GM18517 (cell line): Measurements from ENCODE around the gene STK17A.

Source experiments
- ATAC-seq: cut with Tn5 transposase; IDR thresholded peaks from one replicate; pipeline ENCODE4 v1.9.1; 2021; ENCODE audit warnings: mild to moderate bottlenecking, moderate library complexity; ENCODE audit not compliant: unreplicated experiment

Gene STK17A

DNA sequence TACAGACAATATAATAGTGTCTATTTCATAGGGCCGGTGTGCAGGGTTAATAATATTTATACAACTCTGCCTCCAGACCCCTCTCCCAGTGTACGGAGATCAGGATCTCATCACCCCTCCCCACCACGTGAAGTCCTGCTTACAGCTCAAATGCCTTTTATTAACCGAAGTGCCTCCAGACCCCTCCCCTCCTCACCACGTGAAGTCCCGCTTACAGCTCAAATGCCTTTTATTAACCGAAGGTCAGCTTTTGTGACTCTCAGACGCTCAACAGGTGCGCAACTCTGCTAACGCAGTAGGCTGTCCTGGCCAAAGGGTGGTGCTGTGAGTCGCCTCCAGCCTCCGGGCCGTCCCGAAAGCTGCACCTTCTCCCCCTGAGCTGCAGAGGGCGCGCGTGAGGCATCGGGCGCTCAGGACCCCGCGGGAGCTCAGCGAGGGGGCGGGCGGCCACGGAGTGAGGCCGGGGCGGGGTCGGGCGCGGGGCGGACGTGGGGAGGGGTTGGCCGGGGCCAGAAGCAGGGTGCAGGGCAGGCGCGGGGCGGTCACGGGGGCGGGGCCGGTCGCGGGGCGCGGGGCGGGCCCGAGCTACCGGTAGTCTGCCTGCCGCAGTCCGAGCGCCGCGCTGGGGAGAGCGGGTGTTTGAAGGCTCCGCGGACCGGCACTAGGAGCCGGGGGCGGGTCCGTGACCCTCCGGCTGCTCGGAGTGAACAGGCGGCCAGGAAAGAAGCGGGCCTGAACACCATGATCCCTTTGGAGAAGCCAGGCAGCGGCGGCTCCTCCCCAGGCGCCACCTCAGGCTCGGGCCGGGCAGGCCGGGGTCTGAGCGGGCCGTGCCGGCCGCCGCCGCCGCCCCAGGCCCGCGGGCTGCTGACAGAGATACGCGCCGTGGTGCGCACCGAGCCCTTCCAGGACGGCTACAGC, at the start of gene STK17A:
TSS of gene STK17A (plus strand) at position 606 of the 921 bp plus-strand sequence. CDS start at position 742, 136 bp downstream.
- peak; percentile 48 for ATAC-seq

DNA sequence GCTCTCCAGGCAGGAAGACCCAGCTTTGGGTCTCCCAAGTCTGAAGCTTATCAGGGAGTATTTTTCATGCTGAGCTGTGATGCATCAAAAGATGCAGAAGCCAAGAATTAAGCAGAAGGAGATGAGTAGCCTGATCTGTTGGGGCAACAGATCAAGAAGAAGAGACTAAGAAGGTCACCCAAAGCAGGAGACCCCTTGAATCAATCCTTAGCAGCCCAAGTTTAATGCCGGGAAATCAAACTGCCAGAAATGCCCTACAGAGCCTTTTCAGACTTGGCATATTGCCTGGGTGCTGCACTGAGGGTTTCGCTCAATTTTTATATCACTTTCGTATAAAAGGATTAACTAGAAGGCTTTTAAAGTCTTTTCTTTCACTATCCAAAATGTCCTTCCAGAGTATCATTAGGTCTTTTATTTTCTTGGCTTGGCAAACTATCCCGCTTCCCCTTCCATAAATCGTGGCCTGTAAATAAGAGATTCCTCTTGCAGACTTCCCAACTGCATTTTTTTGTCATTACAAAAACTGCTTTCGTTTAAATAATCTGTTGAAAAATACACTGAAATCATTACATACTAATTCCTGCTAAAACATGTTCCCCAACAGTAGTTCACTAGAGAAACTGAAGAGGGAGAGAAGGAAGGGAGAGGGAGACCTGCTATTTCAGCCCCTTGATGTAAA, 49.0 kb upstream of the STK17A start:
- no peak for ATAC-seq

DNA sequence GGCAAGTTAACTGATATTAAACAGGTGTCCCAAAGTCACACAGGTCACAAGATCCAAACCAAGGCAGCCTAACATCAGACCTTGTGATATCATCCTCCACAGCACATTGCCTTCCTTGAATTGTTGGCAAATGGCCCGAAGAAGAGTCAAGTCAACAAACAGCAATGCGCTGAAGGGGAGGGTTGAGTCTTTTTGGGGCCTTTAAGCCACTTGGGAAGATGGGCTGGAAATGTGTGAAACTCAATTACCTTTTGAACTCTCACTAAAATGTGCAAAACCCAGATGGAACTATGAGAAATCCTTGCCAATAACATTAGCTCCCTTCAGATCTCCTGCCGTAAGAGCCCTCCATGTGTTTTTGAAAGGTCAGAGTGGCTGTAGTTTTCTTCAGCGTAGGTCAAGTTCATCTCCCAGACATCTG, 47.9 kb upstream of the STK17A start:
- ATAC-seq, result no peak

DNA sequence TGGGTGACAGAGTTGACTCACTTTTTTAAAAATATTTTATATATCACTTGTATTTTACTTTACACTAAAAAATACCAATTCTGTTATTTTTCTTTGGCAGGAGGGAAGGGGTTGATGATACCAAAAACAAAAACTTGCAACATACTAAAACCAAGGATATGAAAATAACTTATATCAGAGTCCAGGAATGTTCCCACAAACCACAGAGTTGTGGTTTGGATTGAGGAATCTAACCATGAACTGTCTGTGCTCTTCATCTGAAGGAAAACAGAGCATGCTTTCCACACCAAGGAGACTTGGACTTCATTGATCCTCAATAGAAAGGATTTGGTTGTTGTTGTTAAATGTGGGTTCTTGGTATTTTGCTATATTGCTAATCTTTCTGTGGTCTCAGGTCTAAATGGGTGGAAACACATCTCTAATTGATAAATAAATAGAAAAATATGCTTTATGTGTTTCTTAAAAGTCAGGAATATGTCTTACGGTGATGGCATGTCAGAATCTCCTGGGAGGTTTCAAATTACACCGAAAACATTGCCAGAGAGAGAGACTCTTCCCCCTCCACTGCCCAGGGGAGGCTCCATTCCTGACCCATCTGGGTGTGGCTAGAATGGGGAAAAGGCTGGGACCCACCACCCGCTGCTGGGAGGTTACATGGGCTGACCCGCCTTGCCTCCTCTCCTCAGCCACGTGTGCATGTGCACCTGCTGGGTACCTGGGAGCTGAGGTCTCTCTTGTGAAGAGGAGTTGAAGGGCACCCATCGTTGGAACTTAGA, 46.9 kb upstream of the STK17A start:
- no peak for ATAC-seq

DNA sequence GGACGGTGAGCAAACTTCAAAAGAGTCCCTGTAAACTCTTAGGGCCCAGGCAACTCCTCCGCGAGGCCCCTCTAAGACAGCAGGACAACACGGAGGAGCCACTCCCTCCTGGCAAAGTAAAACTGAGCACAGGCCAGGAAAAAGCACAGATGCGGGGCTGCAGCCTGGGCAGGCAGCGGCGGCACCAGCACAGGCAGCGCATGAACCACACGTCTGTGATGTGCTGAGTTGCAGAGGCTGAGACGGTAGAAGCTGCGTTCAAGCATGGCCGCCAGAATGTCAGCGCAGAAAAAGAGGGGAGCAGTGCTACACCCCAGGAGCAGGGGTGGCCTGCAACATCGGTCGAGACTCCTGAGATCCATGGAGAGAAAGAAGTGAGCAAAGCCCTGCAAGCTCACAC, 46.1 kb upstream of the STK17A start:
- ATAC-seq, result no peak

DNA sequence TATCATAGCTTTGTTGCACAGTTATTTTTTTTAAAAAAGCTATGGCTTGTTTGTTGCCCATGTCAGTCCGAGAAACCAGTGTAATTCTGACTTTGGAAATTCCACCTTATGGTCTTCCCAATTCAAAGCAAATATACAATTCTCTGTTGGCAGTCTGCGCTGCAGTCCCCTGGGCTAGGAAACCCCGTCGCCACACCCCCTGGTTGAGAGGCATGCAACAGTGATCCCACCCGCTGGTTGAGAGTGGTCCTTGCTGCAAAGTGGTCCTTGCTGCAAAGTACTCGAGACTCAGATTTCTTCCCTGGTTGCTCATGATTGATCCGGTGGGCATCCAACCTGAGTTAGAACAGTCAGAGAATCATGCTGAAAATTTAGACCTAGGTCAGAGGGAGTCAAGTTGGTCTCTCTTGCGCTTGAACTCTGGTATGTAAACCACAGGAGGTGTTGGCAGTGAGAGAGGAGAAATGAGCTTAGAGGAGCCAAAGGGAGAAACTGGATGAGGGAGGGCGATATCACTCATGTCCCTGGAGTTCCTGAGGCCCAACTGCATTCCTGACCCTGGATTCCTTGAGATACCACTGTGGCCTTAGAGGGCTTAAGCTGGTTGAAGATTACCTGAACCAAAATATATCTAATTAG, 45.0 kb upstream of the STK17A start:
- ATAC-seq, result no peak

DNA sequence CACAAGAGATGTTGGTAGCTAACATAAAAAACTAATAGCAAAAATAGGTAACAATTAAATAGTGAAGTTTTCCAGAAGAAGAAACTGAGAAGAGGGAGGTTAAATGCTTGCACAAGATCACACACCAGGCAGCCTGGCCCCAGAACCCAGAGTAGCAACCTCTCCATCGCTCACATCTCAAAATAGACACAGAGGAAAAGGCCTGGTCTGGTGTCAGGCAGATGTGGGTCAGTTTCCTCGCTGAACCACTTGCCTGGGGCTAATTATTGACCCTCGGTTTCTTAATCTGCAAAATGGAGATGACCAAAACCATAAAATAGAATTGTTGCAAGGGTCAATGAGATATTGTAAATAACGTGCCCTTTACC, 44.5 kb upstream of the STK17A start:
- ATAC-seq, result no peak

DNA sequence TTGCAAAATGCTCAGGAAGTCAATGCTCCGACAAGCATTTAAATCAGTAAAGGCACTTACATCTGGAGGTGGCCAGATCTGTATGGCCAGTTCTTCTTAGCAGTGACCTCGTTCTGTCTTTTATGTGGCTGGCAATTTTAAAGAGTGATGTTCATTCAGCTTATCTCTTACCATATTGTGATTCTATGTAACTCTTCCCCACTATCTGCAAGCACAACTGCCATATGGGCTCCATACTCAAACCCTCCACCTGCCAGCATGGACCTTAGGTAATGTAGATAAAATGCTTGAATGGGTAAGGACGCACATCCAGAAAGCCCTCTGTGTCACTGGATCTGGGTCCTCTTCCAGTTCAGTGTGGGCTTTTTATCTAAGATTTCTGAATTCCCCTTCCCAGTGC, 42.4 kb upstream of the STK17A start:
- no peak for ATAC-seq

DNA sequence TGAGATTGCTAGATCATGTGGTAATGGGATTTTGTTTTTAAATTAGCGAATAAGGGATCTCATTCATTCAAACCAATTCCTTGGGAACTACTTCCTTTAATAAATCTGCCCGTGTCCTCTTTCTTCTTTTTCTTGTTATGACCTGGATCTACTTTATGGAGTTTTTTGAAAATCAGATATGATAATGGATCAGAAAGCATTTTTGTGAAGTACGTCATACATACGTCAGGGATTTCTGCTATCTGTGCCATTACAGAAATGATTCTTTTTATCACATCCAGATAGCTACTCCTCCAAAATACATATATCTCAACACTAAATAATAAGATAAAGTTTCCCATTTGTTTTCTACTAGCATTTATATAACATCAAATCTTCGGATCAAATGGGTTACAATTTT, 40.2 kb upstream of the STK17A start:
- ATAC-seq, result no peak

DNA sequence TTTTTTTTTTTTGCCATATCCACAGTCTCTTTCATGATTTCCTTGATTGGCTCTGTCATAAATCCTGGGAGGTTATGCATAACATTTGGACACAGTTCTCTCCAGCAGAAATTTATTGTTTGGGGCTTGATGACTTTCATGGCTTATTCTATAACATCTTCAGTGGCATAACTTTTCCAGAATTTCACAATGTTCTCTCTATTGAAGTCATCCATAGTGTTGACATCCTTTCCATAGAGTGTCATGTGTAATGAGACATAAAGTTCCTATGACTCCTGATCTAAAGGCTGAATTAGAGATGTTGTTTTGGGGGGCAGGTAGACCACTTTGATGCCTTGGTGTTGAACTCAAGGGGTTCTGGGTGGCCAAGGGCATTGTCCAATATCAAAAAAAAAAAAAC, 36.7 kb upstream of the STK17A start:
- no peak for ATAC-seq

DNA sequence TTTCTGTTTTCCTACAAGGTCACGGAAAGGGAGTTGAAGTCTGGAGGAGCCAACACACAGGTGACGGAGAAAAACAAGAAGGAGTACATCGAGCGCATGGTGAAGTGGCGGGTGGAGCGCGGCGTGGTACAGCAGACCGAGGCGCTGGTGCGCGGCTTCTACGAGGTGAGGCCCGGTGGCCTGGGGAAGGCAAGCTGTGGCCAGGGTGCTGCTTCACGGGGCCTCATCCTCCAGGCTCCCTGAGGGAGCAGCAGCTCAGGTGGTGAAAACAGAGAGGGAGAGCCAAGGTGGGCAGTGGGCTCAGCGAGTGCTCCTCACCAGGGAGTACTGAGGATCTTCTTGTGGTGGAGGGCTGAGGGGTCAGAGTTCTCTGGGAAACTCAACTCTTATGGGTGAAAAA, 32.5 kb upstream of the STK17A start:
- ATAC-seq, result no peak

DNA sequence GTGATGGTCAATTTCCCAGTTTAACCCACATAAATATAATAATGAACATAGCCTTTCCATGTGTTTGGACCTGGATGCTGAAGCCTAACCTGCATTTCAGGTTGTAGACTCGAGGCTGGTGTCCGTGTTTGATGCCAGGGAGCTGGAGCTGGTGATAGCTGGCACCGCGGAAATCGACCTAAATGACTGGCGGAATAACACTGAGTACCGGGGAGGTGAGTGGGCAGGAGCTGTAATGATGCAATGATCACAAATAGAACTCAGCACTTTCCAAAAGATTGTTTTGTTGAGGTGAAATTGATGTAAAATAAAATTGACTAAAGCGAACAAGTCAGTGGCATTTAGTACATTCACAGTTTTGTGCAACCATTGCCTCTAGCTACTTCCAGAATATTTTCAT, 30.8 kb upstream of the STK17A start:
- ATAC-seq, result no peak

DNA sequence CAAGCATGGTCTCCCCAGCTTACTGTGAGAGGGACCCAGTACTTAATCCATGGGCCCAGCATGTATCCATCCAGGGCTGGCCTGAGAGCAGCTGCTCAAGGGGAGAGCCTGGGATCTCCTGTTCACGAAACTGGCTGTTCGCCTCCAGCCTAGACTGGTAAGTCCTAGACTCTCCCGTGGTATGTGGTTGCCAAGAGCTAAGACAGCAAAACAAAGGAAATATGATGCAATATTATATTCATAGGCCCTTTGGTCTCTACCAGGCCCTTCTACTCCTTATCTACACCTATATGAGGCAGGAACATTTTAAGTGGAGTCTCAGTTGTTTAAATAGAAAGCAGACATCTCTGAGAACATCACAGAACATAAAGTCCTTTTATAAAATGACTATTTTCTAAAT, 28.9 kb upstream of the STK17A start:
- ATAC-seq, result no peak

DNA sequence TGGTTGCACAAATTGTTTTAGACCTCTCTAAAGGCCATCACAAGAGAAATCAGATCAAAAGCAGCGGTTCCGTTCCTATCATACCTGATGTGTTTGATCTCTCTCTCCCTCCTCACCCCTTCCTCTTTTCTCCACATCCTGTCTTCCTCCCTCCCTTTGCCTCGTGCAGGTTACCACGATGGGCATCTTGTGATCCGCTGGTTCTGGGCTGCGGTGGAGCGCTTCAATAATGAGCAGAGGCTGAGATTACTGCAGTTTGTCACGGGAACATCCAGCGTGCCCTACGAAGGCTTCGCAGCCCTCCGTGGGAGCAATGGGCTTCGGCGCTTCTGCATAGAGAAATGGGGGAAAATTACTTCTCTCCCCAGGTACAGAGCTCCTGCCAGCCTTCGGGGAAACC, 28.5 kb upstream of the STK17A start:
- no peak for ATAC-seq

DNA sequence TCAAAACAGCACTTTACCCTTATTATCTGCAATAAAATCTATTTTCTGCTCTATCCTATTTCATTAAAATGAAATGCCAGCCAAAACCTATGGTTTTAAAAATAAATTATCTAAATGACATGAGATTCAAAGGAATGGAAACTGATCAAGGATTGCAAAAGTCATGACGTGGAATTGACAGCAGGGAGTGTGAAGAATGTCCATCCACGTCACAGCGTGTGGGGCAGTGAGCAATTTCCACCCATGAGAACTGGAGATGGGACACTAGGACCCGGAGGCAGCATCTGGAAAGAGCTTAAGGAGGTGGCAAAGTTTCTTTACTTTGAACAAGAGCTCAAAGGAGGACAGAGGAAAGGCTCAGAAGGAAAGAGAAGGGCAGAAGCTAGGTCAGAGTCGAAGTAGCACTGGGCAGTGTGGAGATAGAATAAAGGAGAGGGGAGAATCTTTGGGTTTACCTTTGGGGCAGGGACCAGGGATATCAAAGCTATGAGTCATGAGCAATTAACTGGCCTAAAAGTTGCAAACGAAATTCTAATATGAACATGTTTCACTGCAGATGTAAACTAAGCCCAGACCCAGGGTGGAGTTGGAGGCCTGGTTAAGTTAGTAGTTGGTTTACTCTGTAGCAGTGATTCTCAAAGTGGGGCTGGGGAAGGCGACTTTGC, 24.9 kb upstream of the STK17A start:
- no peak for ATAC-seq

DNA sequence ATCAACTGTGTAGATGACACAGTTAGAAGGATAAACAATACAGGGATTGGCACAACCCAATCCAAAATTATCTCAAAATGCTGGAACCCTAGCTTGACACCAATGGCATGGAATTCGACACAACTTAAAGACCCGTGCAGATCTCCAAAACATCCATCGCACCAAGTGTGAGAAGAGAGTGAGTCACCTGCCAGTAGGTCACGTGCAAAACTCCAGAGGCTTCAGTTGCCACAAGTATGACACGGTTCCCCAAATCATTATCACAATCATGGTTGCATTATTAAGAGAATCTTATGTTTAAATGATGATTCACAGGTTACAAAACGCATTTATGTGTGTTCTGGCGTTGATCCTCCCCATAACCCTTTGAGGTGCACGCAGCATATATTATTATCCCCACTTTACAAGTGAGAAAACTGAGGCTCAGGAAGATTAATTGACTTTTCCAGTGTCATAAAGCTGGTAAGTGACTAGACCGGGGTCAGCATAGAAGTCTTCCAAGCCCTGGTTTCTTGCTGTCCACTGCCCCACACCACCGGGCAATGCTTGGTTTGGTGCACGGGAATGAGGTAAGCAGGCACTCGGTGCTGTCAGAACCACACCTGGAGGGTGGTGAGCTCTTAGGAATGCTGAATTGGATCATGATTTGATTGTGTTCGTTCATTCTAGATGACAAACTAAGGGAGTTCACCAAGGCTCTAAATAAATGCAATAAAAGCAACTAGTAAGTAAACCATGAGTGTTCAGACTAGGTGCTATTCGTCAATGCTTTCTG, 23.6 kb upstream of the STK17A start:
- no peak for ATAC-seq

DNA sequence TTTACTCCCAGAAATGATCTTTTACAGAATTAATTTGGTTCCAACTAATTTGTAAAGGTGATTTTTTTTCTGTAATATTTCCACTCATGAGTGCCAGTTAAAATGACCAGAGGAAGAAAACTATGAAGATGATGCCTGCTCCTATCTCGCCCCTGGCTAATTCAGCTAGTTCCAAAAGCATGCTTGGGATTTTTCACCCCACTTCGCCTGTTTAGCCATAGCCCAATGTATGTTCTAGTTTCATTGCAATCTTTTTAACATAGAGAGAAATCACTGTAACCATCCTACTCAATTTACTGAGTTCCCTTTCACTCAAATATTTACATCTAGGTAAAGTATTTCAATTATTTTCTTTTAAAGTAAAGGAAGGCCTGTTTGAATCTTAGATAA, 23.0 kb upstream of the STK17A start:
- ATAC-seq, result no peak

DNA sequence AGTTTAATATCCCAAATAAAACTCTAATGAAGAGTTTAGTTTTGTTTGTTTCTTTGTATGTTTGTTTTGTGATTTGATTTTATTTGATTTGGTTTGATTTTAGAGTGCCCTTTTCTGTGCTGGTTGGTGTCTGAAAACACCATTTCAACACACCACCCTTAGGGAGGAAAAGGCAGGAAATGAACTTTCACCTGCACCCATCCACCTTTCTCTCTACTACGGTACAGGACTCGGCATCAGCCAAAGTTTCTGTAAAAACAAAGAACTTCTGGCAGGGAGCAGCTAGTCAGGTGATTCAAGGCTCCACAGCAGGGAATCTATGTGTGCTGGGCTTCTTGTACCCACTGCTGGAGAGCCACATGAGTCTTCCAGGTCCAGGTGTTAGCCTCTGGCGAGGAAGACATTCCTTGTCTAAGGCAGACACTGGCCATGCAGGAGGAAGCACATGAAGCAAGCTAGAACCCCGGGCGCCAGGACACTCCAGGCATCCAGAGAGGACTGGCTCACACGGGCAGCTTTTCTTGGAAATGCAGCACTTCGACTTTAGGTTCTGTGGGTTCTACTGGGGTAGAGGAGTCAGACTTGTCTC, 22.1 kb upstream of the STK17A start:
- ATAC-seq, result no peak

DNA sequence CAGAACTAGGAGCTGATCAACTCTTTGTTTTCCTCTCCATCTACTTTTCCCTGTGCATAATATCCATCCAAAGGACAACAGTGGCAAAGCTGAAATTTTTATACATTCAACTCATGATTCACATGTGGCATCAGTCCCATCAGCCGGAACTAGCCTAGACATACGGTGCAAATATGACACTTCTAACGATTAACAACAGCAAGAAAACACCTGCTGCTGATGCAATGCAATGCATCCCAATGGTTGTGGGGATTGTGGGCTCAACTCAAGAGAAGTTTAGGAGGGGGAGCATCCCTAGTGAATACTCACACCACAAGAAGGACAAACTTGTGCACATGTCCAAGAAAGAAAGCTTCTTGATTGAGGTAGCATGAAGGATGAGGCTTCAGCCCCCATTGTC, 20.5 kb upstream of the STK17A start:
- ATAC-seq, result no peak
